ENCODE measurements around the gene EYS. TPM values are rescaled to one million over a fixed set of nuclear protein-coding genes. Genes with fewer than 3 reads are reported as not detected.

The EYS gene
- total RNA-seq, 1 donor from 2014 or later: 0.06 TPM

GRCh38 chr6:64090352-64090751 lies 1616.7 kb downstream of the EYS start:
- TF ChIP-seq, protein P1, sequence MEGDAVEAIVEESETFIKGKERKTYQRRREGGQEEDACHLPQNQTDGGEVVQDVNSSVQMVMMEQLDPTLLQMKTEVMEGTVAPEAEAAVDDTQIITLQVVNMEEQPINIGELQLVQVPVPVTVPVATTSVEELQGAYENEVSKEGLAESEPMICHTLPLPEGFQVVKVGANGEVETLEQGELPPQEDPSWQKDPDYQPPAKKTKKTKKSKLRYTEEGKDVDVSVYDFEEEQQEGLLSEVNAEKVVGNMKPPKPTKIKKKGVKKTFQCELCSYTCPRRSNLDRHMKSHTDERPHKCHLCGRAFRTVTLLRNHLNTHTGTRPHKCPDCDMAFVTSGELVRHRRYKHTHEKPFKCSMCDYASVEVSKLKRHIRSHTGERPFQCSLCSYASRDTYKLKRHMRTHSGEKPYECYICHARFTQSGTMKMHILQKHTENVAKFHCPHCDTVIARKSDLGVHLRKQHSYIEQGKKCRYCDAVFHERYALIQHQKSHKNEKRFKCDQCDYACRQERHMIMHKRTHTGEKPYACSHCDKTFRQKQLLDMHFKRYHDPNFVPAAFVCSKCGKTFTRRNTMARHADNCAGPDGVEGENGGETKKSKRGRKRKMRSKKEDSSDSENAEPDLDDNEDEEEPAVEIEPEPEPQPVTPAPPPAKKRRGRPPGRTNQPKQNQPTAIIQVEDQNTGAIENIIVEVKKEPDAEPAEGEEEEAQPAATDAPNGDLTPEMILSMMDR (conservative IDR thresholded peaks at IDR 0.05; ENCODE audit: low read depth, low read length): no peak
- DNase-seq (ENCODE audit: low read depth): no peak
- no peak overlapping the region for H3K4me3 ChIP-seq (ENCODE audit: low read depth, low read length)

DNA sequence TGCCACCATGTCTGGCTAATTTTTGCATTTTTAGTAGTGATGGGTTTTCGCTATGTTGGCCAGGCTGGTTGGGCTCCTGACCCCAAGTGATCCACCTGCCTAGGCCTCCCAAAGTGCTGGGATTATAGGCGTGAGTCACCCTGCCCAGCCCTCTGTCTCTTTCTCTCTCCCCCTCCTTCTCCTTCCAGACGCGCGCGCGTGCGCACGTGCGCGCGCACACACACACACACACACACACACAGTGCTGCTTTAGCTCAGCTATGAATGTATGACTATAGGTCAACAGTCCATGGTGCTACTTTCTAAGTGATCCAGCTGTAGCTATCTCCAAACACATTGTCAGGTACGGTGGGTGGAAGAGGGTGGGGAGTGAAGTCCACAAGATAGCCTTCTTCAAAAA lies 1621.9 kb downstream of the EYS start:
- TF ChIP-seq, protein P1 (conservative IDR thresholded peaks at IDR 0.05; ENCODE audit: low read depth, low read length): no peak
- DNase-seq (ENCODE audit: low read depth): no peak
- no peak overlapping the region for H3K4me3 ChIP-seq (ENCODE audit: low read depth, low read length)

- no peak for DNase-seq (ENCODE audit: low read depth)
- H3K4me3 ChIP-seq (ENCODE audit: low read depth, low read length): no peak overlapping the region
- TF ChIP-seq, protein P1 (conservative IDR thresholded peaks at IDR 0.05; ENCODE audit: low read depth, low read length): no peak
Observed at GRCh38 chr6:64084185-64084663, 1622.8 kb downstream of the EYS start.

GRCh38 chr6:64083261-64083660 lies 1623.8 kb downstream of the EYS start:
- TF ChIP-seq, protein P1 (conservative IDR thresholded peaks at IDR 0.05; ENCODE audit: low read depth, low read length): no peak
- DNase-seq (ENCODE audit: low read depth): no peak
- H3K4me3 ChIP-seq (ENCODE audit: low read depth, low read length): no peak overlapping the region

DNA sequence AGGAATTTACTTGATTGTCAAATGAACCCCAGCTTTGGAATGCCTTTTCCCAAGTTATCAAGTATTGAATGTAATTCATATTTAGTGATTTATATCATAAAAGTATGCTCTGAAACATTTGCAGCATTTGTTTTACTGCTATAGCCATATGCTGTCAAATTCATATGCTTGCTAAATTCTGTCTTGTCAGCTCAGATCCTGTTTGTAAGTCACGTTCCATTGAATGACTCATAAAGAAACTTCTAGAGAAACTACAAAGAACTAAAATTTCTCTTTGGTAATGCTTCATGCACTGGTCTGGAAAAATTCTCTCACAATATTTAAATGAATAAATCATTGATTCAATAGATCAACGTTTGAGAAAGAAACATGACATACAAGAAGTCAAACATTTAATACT lies 1625.6 kb downstream of the EYS start:
- H3K4me3 ChIP-seq (ENCODE audit: low read depth, low read length): no peak overlapping the region
- no peak for DNase-seq (ENCODE audit: low read depth)
- TF ChIP-seq, protein P1 (conservative IDR thresholded peaks at IDR 0.05; ENCODE audit: low read depth, low read length): no peak

DNA sequence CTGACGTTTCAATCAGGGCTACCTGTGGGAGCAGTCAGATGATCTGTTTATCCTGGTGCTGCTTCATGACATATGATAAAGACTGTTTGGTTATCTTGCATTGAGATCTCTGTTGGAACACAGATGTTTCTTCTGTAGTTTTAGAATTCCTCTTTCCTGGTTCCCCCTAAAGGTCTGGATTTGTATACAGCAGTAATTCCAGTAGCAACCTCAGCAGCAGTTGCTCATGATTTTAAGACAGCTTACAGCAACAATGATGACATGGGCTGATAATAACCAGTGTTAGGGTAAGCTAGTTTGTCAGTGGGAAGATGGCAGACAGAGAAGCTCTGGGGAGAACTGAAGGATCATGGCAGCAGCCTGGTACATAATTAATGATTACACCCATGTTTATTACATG lies 1632.0 kb downstream of the EYS start:
- TF ChIP-seq, protein P1 (conservative IDR thresholded peaks at IDR 0.05; ENCODE audit: low read depth, low read length): no peak
- no peak for DNase-seq (ENCODE audit: low read depth)

DNA sequence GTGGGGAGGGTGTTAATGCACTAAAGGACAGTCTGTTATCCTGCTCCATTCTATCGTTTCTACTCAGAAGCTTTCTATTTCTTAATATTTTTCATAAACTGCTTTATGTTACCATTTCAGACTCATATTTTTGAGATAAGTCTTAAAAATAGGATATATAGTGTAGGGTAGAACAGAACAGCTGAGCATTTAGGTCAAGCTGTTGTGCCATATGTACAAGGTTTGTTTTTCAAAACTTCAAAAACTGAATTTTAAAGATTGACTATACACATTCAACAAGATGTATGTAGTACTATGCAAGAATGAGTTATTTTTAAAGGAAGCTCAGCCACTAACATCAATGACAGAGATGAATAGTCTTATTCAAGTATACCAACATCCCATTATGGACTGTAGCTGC lies 1634.3 kb downstream of the EYS start:
- no peak overlapping the region for H3K4me3 ChIP-seq (ENCODE audit: low read depth, low read length)
- no peak for DNase-seq (ENCODE audit: low read depth)
- TF ChIP-seq, protein P1 (conservative IDR thresholded peaks at IDR 0.05; ENCODE audit: low read depth, low read length): no peak

More for the DNA sequence above, 1632.0 kb downstream of the EYS start:
- H3K4me3 ChIP-seq (ENCODE audit: low read depth, low read length): no peak overlapping the region

Data from epithelial cell of proximal tubule (primary cell).